ENCODE data around the gene PTX4. TPM values are rescaled to one million over a fixed set of nuclear protein-coding genes. Genes with fewer than 3 reads are reported as not detected.

PTX4 gene
- total RNA-seq, 1 donor = not detected

- no peak for DNase-seq (ENCODE audit: low read depth)
- H3K4me3 ChIP-seq (ENCODE audit: low read depth, low read length) = no peak overlapping the region
- TF ChIP-seq CTCF (IDR thresholded peaks at IDR 0.05; ENCODE audit: insufficient read depth, low read length) = no peak
Measured at GRCh38 chr16:1458336-1458976, 30.3 kb downstream of the PTX4 start.

- no peak for TF ChIP-seq CTCF (IDR thresholded peaks at IDR 0.05; ENCODE audit: insufficient read depth, low read length)
- no peak for DNase-seq (ENCODE audit: low read depth)
- no peak overlapping the region for H3K4me3 ChIP-seq (ENCODE audit: low read depth, low read length)
Measured at GRCh38 chr16:1457489-1458245, 31.1 kb downstream of the PTX4 start.

GRCh38 chr16:1456951-1457350 is 31.8 kb downstream of the PTX4 start:
- TF ChIP-seq CTCF (IDR thresholded peaks at IDR 0.05; ENCODE audit: insufficient read depth, low read length) = no peak
- no peak overlapping the region for H3K4me3 ChIP-seq (ENCODE audit: low read depth, low read length)
- no peak for DNase-seq (ENCODE audit: low read depth)

GRCh38 chr16:1455190-1456171 is 33.3 kb downstream of the PTX4 start:
- no peak for DNase-seq (ENCODE audit: low read depth)
- H3K4me3 ChIP-seq (ENCODE audit: low read depth, low read length) = no peak overlapping the region
- TF ChIP-seq CTCF (IDR thresholded peaks at IDR 0.05; ENCODE audit: insufficient read depth, low read length) = no peak

- TF ChIP-seq CTCF (IDR thresholded peaks at IDR 0.05; ENCODE audit: insufficient read depth, low read length) = no peak
- H3K4me3 ChIP-seq (ENCODE audit: low read depth, low read length) = no peak overlapping the region
- DNase-seq (ENCODE audit: low read depth) = no peak
Measured at GRCh38 chr16:1454561-1454960, 34.2 kb downstream of the PTX4 start.

GRCh38 chr16:1453316-1453715 is 35.4 kb downstream of the PTX4 start:
- no peak for DNase-seq (ENCODE audit: low read depth)
- no peak overlapping the region for H3K4me3 ChIP-seq (ENCODE audit: low read depth, low read length)
- no peak for TF ChIP-seq CTCF (IDR thresholded peaks at IDR 0.05; ENCODE audit: insufficient read depth, low read length)

Data from fibroblast of the aortic adventitia (primary cell).